ENCODE results near the gene SPRR3. TPM values are rescaled to one million over a fixed set of nuclear protein-coding genes. Genes with fewer than 3 reads are reported as not detected.

SPRR3 gene
- total RNA-seq, 1 experiment from 2014 or later: not detected

DNA sequence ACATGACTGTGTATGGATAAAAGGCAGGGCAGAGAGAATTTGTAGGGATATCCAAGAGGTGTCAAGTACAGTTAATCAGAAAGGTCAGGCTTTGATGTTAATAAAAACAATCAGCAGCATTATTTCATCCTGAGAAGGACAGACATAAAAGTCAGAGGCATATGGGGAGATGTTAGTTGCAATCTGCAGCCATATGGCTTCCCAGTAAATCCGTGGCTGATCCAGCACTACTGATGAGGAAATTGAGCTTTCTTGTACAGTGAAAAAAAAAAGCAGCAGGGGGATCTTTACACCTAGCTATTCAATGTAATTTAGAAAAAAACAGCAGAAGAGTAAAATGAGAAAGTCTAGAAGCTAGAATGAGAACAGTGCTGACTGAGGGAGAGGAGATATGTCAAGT is 27.2 kb downstream of the SPRR3 start:
- H3K4me1 ChIP-seq (ENCODE audit: control insufficient read depth in 1 of 2, insufficient read depth in 2 of 2, low read length in 2 of 2): peaks cover 0 to 6% of the 10 kb centered on the region in 2 experiments; a peak in 1 of 4 replicates
- no peak for DNase-seq (ENCODE audit: low read depth, low spot score)
- TF ChIP-seq ATF3 (IDR thresholded peaks at IDR 0.05) (no peak), ZBTB33 (IDR thresholded peaks at IDR 0.05; ENCODE audit: extremely low read depth, insufficient replicate concordance, low read length) (no peak)
- H2AFZ ChIP-seq (ENCODE audit: low read depth, low read length, poor library complexity, severe bottlenecking): no peak overlapping the region
- no peak overlapping the region for H3K4me2 ChIP-seq (ENCODE audit: low read length)
- intact Hi-C loops (cut with micrococcal nuclease): no loop called here
- H3K27me3 ChIP-seq (ENCODE audit: insufficient read depth, low read length): peaks cover 16% of the 10 kb centered on the region; the same call in 1 of the 2 replicates
- ChIA-PET POLR2A (no interaction called here), RAD21 (ENCODE audit: low non-redundant PET in 1 of 2, low total read pairs in 2 of 2, uncharacterized antibody in 2 of 2, unreplicated experiment in 2 of 2) (no interaction called here), CTCF (no interaction called here)
- no TSS peak for BruUV-seq (replicated peaks)
- H3K4me3 ChIP-seq (replicated peaks in 1 of 2; ENCODE audit: low read depth in 1 of 2, low read length in 2 of 2): no peak overlapping the region
- ATAC-seq: no peak
- H3K27ac ChIP-seq (ENCODE audit: low read depth, low read length): no peak overlapping the region
- H3K36me3 ChIP-seq (ENCODE audit: control insufficient read depth in 1 of 2, insufficient read depth in 2 of 2, low read length in 2 of 2): no peaks in the 10 kb centered on the region
- H3K79me2 ChIP-seq (ENCODE audit: insufficient read depth, low read length): no peaks in the 10 kb centered on the region
- H3K9me3 ChIP-seq (ENCODE audit: control insufficient read depth in 1 of 2, insufficient read depth in 1 of 2, low read depth in 1 of 2, low read length in 2 of 2): no peaks in the 10 kb centered on the region
- no peaks in the 10 kb centered on the region for H4K20me1 ChIP-seq (ENCODE audit: insufficient read depth)
- H3K9me2 ChIP-seq (ENCODE audit: insufficient read depth): no peaks in the 10 kb centered on the region
- no peak overlapping the region for H3K9ac ChIP-seq (ENCODE audit: low read length)

DNA sequence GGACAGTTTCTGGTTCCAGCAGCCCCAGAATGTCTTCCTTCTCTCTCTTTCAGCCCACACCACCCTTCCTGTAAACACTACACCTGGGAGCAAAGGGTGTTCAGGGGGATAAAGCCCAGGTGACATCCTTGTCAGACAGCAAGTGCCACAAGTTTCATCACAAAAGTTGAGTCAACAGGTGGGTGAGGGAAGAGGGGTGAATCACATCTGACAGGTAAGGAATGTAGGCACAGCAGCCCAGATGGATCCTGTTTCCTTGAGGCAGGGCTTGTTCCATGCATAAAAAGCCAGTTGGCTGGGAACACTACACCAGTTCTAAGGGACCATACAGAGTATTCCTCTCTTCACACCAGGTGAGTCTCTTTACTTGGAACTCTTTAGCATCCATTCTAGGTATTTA is 29.3 kb downstream of the SPRR3 start, which contains the start of gene SPRR1B:
TSS of gene SPRR1B (plus strand) at position 309 of the 400 bp plus-strand sequence. CDS start 1,143 bp downstream, outside the sequence.
- no peak within 1 kb of the TSS for H3K9ac ChIP-seq (ENCODE audit: low read length)
- ChIA-PET RAD21 (ENCODE audit: low non-redundant PET in 1 of 2, low total read pairs in 2 of 2, uncharacterized antibody in 2 of 2, unreplicated experiment in 2 of 2) (no interaction called here), CTCF (no interaction called here), POLR2A (no interaction called here)
- no peaks in the 10 kb centered on the region for H4K20me1 ChIP-seq (ENCODE audit: insufficient read depth)
- H3K4me2 ChIP-seq (ENCODE audit: low read length): no peak within 1 kb of the TSS
- H3K36me3 ChIP-seq (ENCODE audit: control insufficient read depth in 1 of 2, insufficient read depth in 2 of 2, low read length in 2 of 2): no peaks in the 10 kb centered on the region
- intact Hi-C loops (cut with micrococcal nuclease): loop anchor here (5.0 kb wide), 2 partner anchors 159 to 379 kb away; no protein-coding TSS in a partner anchor
- ATAC-seq (no peak), DNase-seq (ENCODE audit: low read depth, low spot score) (no peak)
- no peaks in the 10 kb centered on the region for H3K79me2 ChIP-seq (ENCODE audit: insufficient read depth, low read length)
- H2AFZ ChIP-seq (ENCODE audit: low read depth, low read length, poor library complexity, severe bottlenecking): no peak within 1 kb of the TSS
- peaks cover 0 to 6% of the 10 kb centered on the region in 2 experiments; a peak in 1 of 4 replicates for H3K4me1 ChIP-seq (ENCODE audit: control insufficient read depth in 1 of 2, insufficient read depth in 2 of 2, low read length in 2 of 2)
- TF ChIP-seq CEBPB (IDR thresholded peaks at IDR 0.05; ENCODE audit: low read depth) (0 out of 2 replicates have a peak, but pooled peaks have one; percentile 19), EZH2 (IDR thresholded peaks at IDR 0.05) (no peak)
- H3K9me2 ChIP-seq (ENCODE audit: insufficient read depth): no peaks in the 10 kb centered on the region
- no peaks in the 10 kb centered on the region for H3K9me3 ChIP-seq (ENCODE audit: control insufficient read depth in 1 of 2, insufficient read depth in 1 of 2, low read depth in 1 of 2, low read length in 2 of 2)
- H3K27ac ChIP-seq (ENCODE audit: low read depth, low read length): no peak within 1 kb of the TSS
- no peak within 1 kb of the TSS for H3K4me3 ChIP-seq (replicated peaks in 1 of 2; ENCODE audit: low read depth in 1 of 2, low read length in 2 of 2)
- BruUV-seq (replicated peaks): no TSS peak
- H3K27me3 ChIP-seq (ENCODE audit: insufficient read depth, low read length): peaks cover 12% of the 10 kb centered on the region; the same call in 1 of the 2 replicates

Data from HCT116 (cell line).